ENCODE measurements around the gene HOXA3. TPM values are rescaled to one million over a fixed set of nuclear protein-coding genes. Genes with fewer than 3 reads are reported as not detected.

The HOXA3 gene
- total RNA-seq, 4 donors from 2014 or later: 10.2 to 16.6 (median 13.8) TPM

GRCh38 chr7:27147199-27148030 is 5.0 kb downstream of the HOXA3 start, which contains the start of gene HOXA6:
TSS of gene HOXA6 (minus strand) at chr7:27147774. CDS start at chr7:27147749, 25 bp downstream.
- H3K27ac ChIP-seq (replicated peaks in 1 of 4): peak within 1 kb of the TSS in 2 of 4 donors; percentile 30 to 43
- intact Hi-C loops (cut with DNase I): loop anchor here (10.0 kb wide), 2 partner anchors 123 to 943 kb away; partner anchors contain the start of genes CBX3 and HNRNPA2B1
- 48% methylated on average over 43 of the region's 63 CpGs for WGBS
- no peaks in the 10 kb centered on the region for H3K36me3 ChIP-seq
- no peaks in the 10 kb centered on the region for H3K9me3 ChIP-seq
- peak within 1 kb of the TSS; percentile 37 to 53 (median 42) for H3K4me3 ChIP-seq
- peaks cover 40 to 53% (median 47%) of the 10 kb centered on the region in 4 donors for H3K4me1 ChIP-seq
- no peak for TF ChIP-seq EP300 (IDR thresholded peaks at IDR 0.05)
- TF ChIP-seq POLR2A (IDR thresholded peaks at IDR 0.05; ENCODE audit: low read depth): no peak
- no peak for TF ChIP-seq POLR2AphosphoS5 (IDR thresholded peaks at IDR 0.05)
- no peak for TF ChIP-seq CTCF (IDR thresholded peaks at IDR 0.05)
- peaks cover 11 to 74% (median 24%) of the 10 kb centered on the region in 4 donors for H3K27me3 ChIP-seq
- DNase-seq (ENCODE audit: extremely low spot score): no peak

DNA sequence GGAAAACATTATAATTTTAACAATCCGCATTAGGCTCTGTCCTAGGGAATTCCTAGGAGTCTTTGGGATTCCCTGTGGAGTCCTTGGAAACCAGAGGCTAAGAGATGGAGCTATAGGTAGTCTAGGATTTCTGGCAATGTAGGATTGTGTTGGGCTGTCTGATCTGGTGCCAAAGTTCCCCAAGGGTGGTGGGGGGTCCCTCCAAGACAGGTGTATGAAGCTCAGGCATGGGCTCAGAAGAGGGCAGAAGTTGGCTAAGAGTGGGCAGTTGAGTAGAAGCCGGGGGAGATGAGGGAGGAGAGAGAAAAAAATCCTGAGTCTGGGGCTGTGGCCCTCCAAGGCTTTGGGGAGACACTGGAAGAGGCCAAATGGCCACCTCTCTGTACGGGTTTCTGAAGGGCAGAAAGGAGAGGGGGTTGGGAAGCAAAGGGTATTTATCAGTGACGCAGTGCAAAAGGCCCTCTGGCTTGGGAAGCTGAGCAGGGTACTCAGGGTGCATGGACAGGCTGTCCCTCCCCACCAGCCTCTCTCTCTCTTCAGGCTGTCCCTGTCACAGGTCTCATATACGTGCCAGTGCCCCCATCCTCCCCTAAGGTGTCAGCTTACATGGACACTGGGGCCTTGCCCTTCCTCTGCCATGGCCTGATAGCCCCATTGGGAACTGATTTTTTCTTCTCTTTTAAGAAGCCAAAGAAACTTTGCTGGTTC is 5.7 kb downstream of the HOXA3 start:
- intact Hi-C loops (cut with DNase I): loop anchor here (10.0 kb wide), 2 partner anchors 122 to 942 kb away; partner anchors contain the start of genes CBX3 and HNRNPA2B1
- 81% methylated on average over 5 of the region's 5 CpGs for WGBS
- H3K4me3 ChIP-seq: no peak overlapping the region

DNA sequence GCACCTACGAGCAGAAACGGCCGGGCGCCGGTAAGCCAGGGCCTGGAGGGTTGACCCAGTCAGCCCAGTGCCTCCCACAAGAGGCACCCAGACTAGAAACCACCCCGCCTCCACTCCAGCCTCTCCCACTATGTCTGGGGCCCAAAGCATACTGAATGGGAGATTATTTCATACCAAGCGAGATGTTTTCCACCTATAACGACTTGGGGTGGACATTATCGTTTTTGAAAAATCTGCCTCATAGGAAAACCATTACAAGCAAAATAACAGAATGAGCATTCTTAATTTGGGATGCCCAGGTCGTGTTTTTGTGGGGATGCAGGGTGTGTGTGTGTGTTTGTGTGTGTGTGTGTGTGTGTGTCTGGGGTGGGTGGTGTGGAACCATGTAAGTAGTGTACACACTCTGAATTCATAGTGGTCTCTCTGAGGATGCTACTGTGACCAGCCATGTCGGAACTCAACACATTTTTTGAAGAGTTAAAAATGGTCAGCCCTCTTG is 6.4 kb downstream of the HOXA3 start:
- Histone ChIP-seq H3K36me3 (no peaks in the 10 kb centered on the region), H3K27ac (replicated peaks in 1 of 4) (no peak overlapping the region), H3K4me3 (no peak overlapping the region), H3K9me3 (no peaks in the 10 kb centered on the region), H3K4me1 (peaks cover 28 to 38% (median 32%) of the 10 kb centered on the region in 4 donors), H3K27me3 (peaks cover 0 to 59% (median 13%) of the 10 kb centered on the region in 4 donors)
- TF ChIP-seq CTCF (IDR thresholded peaks at IDR 0.05): no peak
- no peak for TF ChIP-seq POLR2AphosphoS5 (IDR thresholded peaks at IDR 0.05)
- no peak for TF ChIP-seq EP300 (IDR thresholded peaks at IDR 0.05)
- TF ChIP-seq POLR2A (IDR thresholded peaks at IDR 0.05; ENCODE audit: low read depth): no peak
- WGBS: 77% methylated on average over 11 of the region's 11 CpGs
- no peak for DNase-seq (ENCODE audit: extremely low spot score)
- intact Hi-C loops (cut with DNase I): loop anchor here (10.0 kb wide), 2 partner anchors 121 to 941 kb away; partner anchors contain the start of genes CBX3 and HNRNPA2B1

More for the DNA sequence above, 5.7 kb downstream of the HOXA3 start:
- Histone ChIP-seq H3K4me1 (peaks cover 35 to 45% (median 39%) of the 10 kb centered on the region in 4 donors), H3K27me3 (peaks cover 6 to 66% (median 17%) of the 10 kb centered on the region in 4 donors), H3K36me3 (no peaks in the 10 kb centered on the region), H3K9me3 (no peaks in the 10 kb centered on the region), H3K27ac (replicated peaks in 1 of 4) (no peak overlapping the region)
- TF ChIP-seq CTCF (IDR thresholded peaks at IDR 0.05) (no peak), EP300 (IDR thresholded peaks at IDR 0.05) (no peak), POLR2A (IDR thresholded peaks at IDR 0.05; ENCODE audit: low read depth) (no peak), POLR2AphosphoS5 (IDR thresholded peaks at IDR 0.05) (no peak)
- no peak for DNase-seq (ENCODE audit: extremely low spot score)

- Histone ChIP-seq H3K4me3 (peak overlapping the region in 1 of 4 donors; percentile 95), H3K4me1 (peaks cover 22 to 32% (median 30%) of the 10 kb centered on the region in 4 donors), H3K27ac (replicated peaks in 1 of 4) (no peak overlapping the region), H3K27me3 (peaks cover 0 to 55% (median 13%) of the 10 kb centered on the region in 4 donors), H3K9me3 (no peaks in the 10 kb centered on the region), H3K36me3 (no peaks in the 10 kb centered on the region)
- intact Hi-C loops (cut with DNase I): loop anchor here (10.0 kb wide), 2 partner anchors 121 to 941 kb away; partner anchors contain the start of genes CBX3 and HNRNPA2B1
- 84% methylated on average over 43 of the region's 47 CpGs for WGBS
- TF ChIP-seq POLR2A (IDR thresholded peaks at IDR 0.05; ENCODE audit: low read depth) (no peak), EP300 (IDR thresholded peaks at IDR 0.05) (no peak), CTCF (IDR thresholded peaks at IDR 0.05) (no peak), POLR2AphosphoS5 (IDR thresholded peaks at IDR 0.05) (no peak)
- DNase-seq (ENCODE audit: extremely low spot score): no peak
These were observed 7.0 kb downstream of the HOXA3 start for GRCh38 chr7:27145165-27145913.

Measured in esophagus muscularis mucosa (tissue), 4 donors.